Midbrain (tissue), 1 donor: Measurements from ENCODE around the gene SLC35A3.
"Not testable (repeated sequence)": the region's sequence is repeated elsewhere in the genome, so short reads cannot be mapped to it uniquely, and the experiment has no call there.

ENCODE experiments used
- DNase-seq: peaks from one replicate; lab custom pipeline; 2025; lab: John Stamatoyannopoulos, UW

The SLC35A3 gene

GRCh38 chr1:99969729-99970621, at the start of gene SLC35A3:
Gene SLC35A3 (plus strand): TSS chr1:99969996. CDS start chr1:99993555, 23,559 bp downstream.
- peak; percentile 80 for DNase-seq

DNA sequence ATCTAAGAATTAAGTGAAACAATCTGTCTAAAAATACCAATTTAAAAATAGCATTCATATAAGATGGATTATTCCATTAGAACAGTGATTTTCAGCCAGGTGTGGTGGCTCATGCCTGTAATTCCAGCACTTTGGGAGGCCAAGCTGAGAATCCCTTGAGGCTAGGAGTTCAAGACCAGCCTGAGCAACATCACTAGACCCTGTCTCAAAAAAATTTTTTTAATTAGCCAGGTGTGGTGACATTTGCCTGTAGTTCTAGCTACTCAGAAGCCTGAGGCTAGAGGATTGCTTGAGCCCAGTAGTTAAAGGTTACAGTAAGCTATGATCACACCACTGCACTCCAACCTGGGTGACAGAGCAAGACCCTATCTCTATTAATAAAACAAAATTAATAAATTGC, 35.0 kb upstream of the SLC35A3 start:
- DNase-seq = no peak

DNA sequence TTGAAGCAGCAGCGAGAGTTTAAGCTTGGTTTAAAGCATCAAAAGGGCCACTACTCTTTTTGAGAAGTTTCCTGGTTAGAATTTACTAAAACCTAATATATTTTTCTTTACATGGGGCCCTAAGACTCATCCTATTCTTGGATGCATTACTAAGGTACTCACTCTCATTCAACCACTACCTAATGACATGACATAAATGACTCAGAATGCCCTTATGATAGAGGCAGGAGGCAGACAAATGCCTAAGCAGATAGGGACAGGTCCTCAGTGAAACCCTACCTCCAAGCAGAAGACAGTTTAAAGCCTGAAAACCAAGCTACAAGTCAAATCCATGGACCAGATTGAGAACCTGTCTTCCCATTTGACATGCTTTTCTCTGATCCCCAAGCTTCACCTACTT, 34.3 kb upstream of the SLC35A3 start:
- DNase-seq = no peak

- no peak for DNase-seq
Measured at GRCh38 chr1:99936071-99936470, 33.7 kb upstream of the SLC35A3 start.

DNA sequence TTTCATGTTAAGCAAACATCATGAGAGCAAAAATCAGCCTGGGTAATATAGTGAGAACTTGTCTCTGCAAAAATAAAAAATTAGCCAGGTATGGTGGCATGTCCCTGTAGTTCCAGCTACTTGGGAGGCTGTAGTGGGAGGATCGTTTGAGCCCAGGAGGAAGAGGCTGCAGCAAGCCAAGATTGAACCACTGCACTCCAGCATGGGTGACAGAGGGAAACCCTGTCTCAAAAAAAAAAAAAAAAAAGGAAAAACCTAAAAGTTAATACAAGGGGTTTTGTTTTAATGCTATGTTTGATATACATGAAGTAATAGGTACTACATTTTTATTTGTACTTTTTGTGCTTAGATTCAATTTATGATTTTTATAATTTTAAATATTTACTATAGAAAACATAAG, 27.1 kb upstream of the SLC35A3 start:
- no peak for DNase-seq

DNA sequence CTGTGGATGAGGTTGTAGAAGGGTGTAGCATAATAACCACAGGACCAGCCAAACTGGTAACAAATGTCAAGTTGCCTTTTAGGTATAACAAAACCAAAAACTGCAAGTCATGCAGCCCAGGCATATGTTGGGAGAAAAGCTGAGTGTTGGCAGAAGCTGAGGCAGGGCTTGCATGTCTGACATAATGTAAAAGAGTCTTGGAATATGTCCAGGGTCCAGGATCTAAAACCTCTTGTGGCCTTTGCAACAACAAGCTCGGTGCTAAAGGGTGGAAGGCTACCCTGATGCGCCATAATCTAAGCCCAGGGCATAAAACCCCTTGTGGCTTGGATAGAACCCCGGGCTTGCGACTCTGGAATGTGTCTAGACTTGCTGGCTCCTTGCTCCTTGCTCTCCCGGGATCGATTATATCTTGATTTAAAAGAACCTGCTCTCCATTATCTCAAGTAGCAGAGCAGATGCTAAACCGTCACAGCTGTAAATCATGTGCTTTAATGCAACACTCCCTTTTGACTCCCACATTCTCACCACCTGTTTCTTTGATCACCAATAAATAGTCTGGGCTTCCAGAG, 26.5 kb upstream of the SLC35A3 start:
- DNase-seq = no peak

DNA sequence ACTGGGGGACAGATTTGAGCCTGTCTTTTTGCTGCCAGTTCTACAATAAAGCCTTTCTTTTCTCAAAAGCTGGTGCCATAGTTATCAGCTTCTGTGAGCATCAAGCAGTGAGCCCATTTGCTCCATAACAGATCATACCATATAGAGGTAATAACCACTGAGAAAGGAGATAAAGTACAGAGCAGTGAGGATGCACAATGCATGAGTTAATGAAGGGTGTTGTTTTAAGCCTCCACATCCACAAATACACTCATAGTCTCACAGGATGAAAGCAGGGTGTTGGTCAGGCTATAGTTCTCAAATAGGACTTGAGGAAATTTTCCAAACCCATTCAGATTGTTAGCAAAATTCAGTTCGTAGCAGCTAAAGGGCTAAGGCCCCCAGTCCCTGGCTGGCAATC, 25.6 kb upstream of the SLC35A3 start:
- DNase-seq = no peak

DNA sequence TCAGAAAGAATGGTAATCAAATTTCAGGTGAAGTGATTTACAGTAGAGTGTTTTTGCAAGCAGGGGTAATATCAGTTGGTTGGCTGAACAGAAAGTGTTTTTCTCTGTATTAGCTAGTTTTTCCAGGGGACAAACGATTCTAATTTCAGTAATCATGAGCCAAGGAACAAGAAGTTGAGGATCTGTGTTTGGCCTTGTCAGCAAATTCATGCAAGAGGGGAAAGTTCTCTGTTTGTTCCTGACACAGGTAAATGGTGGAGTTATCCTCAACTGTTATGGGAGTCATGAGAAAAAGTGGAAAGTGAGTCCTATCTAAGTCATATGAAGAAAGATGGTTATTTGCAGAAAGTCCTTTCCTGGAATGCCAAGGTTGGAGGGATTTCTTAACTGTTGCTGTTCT, 24.6 kb upstream of the SLC35A3 start:
- no peak for DNase-seq

DNA sequence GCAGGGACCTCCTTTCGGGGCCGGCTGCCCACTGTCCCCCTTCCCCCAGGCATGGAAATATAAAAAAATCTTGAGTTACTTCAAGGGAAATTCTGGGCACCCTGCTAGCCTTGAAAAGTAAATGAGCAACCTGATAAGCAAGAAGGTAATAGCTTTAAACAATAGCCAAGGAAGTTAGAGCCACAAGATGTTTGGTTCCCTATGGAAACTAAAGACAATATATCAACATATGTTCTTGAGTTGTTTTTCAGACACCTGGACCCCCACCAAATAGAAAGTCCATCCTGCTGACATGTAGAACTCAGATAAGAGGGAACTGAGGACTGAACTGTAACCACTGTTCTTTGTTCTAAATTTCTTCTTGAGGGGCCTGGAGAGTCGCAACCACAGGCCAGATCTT, 19.3 kb upstream of the SLC35A3 start:
- no peak for DNase-seq

GRCh38 chr1:99952522-99952921, 17.3 kb upstream of the SLC35A3 start:
- DNase-seq = no peak

DNA sequence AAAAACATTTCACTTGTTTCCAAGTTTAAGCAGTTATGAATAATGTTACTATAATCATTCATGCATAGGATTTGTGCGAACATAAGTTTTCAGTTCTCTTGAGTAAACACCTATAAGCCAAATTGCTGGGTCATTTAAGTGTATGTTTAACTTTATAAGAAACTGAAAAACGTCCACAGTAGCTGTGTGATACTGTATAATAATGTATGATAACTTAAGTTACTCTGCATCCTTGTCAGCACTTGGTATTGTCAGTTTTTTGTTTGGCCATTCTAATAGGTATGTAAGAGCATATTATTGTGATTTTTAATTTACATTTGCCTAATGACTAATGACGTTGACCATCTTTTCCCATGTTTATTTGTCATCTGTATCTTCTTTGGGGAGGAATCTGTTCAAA, 14.4 kb upstream of the SLC35A3 start:
- no peak for DNase-seq

- DNase-seq = no peak
Measured at GRCh38 chr1:99956755-99957154, 13.0 kb upstream of the SLC35A3 start.

GRCh38 chr1:99957818-99958217, 12.0 kb upstream of the SLC35A3 start:
- DNase-seq = no peak

DNA sequence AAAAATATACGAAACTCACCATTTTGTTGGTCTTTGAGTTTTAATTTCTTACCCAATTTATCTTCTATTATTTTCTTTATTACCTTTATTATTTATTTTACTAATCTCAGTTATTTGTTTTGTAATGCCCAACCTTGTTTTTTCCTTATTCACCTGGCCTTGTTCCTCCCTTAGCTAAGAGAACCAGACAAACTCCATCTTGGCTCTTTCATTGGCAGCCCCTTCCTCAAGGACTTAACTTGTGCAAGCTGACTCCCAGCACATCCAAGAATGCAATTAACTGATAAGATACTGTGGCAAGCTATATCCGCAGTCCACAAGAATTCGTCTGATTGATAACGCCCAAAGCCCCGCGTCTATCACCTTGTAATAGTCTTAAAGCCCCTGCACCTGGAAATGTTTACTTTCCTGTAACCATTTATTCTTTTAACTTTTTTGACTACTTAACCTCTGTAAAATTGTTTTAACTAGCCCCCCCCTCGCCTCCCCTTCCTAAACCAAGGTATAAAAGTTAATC, 10.5 kb upstream of the SLC35A3 start:
- not testable (repeated sequence) for DNase-seq

- DNase-seq = not testable (repeated sequence)
Measured at GRCh38 chr1:99960260-99960659, 9.5 kb upstream of the SLC35A3 start.

DNA sequence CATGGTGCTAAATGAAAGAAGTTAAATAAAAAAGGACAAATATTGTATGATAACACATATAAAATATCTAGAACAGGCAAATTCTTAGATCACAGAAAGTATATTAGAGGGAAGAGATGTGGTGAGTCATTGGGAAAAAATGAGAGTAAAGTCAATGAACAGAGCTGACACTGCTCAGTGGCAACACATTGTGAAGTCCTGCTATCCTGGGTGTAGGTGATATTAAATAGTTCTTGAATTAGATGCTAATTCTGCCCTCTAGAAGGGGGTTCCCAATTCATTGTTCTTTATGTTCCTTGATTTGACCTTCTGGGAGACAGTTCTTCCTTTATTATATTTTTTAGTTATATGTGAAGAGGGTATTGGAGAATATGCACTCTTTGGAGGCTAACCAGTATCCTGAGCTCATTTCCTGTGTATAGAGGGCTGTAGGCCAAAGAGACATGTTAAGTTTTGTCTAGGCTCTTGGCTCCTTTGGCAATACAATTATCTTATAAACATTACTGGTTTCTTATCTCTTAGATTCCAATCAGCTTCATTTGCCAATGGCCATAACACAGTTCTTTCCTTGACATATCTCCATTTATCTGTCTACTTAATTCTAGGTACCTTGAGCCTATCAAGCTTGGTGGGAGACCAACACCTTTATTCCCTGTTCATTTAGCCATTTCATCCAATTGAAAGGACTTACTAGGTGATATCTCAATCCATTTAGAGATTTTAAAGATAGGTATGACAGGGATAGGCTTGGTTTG, 6.6 kb upstream of the SLC35A3 start:
- no peak for DNase-seq

GRCh38 chr1:99964806-99965205, 5.0 kb upstream of the SLC35A3 start:
- no peak for DNase-seq

DNA sequence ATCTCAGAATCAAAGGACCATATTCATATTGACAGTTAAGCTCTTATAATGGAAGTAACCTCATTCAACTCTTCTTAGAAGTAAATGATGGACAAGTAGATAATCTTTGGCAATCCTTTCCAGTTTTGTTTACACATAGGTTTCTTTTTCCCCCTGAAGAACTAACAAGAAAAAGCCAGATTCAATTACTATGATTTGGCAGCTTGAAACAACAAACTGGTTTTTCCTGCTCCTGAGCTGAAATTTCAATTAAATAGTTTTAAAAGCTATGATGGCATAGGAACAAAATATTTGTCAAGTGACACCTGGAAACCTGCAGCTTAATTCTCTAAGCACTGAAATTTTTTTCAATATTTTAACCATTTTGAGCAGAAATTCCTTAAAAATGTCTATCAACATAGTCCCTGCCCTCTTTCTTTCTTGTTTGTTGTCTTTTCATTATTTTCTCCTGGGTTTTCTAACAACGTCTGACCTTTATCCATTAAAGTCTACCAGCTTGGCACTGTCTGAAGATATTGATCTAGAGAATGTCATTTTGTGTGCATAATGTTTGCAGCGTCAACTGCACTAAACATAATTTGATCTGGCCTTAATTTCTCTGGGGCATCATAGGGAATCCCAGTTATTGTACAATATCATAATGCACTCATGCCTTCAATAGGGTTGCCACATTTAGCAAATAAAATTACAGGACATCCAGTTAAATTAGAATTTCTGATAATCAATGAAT, 4.0 kb upstream of the SLC35A3 start:
- no peak for DNase-seq

DNA sequence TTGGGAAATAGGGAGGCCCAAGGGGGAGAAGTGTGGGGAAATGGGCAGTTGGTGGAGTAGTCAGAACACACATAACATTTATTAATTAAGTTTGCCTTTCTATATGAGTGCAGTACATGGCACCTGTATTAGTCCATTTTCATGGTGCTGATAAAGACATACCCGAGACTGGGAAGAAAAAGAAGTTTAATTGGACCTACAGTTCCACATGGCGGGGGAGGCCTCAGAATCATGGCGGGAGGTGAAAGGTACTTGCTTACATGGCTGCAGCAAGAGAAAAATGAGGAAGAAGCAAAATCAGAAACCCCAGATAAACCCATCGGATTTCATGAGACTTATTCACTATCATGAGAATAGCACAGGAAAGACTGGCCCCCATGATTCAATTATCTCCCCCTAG, 1.6 kb upstream of the SLC35A3 start:
- no peak for DNase-seq

GRCh38 chr1:99969260-99969728, 502 bp upstream of the SLC35A3 start:
- DNase-seq = peak; percentile 32

- no peak for DNase-seq
Measured at GRCh38 chr1:99970713-99971255, 988 bp downstream of the SLC35A3 start.
